Putamen (tissue), 1 donor: ENCODE results near the gene BNC1.
A peak's percentile ranks its signal among the peaks of the same experiment; 100 is the strongest.
"Not testable (repeated sequence)": the region's sequence is repeated elsewhere in the genome, so short reads cannot be mapped to it uniquely, and the experiment has no call there.

Experiments
- DNase-seq: peaks from one replicate; pipeline ENCODE4 v3.0.0-alpha.2; 2016; ENCODE audit warnings: low spot score

The BNC1 gene

DNA sequence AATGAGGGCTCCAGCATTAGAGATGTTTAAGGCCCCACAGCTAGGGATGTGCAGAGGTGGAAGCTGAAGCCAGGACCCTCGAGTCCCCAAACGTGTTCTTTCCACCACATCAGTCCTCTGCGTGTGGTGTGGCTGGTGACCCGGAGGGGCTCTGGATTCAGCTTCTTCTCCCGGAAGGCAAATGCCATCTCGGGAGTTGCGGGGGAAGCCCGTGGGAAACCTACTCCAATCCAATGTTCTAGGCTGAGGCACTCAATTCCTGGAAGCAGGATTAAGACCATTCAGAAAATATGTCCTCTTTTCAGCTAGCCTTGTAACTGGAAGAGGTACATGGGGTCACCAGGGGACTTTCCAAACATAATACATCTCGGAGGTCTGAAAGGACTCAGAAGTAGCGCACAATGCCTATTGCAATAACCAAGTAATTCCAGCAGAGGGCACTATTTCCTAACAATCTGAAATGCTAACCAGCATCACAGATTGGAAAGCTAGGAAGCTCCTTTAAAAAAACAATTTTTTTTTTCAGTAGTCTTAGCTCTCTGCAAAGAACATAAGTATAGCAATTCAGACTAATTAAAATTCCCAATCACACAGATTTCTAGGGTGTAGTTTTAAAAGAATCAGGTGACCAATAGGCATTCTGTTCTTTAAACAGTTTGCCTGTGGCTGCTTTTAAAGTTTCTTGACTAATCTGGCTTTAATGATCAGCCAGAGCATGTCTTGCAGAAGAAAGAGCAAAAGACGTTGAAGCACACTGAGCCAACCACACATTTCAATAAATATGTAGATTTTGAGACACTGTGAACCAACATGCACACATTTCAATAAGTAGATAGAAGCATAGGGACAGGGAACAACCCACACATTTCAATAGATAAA lies 36.1 kb downstream of the BNC1 start:
- DNase-seq, result peak; percentile 58

DNA sequence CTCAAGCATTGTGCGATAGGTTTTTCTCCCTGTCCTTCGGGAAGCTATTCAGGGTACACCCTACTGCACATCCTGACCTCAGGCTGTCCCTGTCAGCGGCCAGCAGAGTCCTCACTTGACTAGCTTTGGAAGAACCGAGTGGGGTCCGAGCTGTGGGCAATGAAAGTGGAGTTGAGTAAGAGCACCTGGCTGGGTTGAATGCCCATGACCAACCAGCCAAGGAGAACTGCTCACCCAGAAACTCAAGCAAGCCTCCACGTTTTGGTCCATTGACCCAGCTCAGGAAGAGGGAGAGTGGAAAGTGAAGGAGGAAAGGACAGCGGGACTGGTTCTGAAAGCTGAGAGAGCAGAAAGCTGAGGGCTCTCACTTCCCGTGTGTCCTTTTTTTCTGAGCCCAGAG lies 40.8 kb downstream of the BNC1 start:
- DNase-seq, result no peak

DNA sequence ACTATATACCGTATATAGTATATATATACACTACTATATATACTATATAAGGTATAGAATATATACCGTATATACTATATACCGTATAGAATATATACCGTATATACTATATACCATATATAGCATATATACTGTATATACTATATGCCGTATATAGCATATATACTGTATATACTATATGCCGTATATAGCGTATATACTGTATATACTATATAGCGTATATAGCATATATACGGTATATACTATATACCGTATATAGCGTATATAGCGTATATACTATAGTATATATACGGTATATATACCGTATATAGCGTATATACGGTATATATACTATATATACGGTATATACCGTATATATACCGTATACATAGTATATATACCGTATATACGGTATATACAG lies 54.2 kb downstream of the BNC1 start:
- no peak for DNase-seq

DNA sequence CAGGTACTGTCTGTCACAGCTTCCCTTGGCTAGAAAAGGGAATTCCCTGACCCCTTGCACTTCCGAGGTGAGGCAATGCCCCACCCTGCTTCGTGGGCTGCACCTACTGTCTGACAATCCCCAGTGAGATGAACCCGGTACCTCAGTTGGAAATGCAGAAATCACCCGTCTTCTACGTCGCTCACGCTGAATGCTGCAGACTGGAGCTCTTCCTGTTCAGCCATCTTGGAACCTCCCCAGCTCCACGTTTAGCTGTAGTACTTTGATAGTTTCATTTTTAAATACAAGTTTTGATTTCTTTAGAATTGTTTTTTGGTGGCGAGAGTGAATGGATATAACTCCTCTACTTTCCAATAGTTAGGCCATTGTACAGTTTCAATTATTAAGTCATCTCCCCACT lies 59.0 kb downstream of the BNC1 start:
- DNase-seq, result no peak

DNA sequence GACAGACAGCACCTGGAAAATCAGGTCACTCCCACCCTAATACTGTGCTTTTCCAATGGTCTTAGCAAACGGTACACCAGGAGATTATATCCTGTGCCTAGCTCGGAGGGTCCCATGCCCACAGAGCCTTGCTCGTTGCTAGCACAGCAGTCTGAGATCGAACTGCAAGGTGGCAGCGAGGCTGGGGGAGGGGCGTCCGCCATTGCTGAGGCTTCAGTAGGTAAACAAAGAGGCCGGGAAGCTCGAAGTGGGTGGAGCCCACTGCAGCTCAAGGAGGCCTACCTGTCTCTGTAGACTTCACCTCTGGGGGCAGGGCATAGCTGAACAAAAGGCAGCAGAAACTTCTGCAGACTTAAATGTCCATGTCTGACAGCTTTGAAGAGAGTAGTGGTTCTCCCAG lies 62.7 kb downstream of the BNC1 start:
- DNase-seq, result not testable (repeated sequence)

DNA sequence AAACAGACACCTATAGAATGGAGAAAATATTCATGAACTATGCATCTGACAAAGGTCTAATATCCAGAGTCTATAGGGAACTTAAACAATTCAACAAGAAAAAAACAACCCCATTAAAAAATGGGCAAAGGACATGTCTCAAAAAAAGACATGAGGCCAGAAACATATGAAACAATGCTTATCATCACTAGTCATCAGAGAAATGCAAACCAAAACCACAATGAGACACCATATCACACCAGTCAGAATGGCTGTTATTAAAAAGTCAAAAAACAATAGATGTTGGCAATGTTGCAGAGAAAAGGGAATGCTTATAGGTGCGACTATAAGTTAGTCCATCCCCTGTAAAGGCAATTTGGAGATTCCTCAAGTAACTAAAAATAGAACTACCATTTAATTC lies 65.4 kb downstream of the BNC1 start:
- no peak for DNase-seq

DNA sequence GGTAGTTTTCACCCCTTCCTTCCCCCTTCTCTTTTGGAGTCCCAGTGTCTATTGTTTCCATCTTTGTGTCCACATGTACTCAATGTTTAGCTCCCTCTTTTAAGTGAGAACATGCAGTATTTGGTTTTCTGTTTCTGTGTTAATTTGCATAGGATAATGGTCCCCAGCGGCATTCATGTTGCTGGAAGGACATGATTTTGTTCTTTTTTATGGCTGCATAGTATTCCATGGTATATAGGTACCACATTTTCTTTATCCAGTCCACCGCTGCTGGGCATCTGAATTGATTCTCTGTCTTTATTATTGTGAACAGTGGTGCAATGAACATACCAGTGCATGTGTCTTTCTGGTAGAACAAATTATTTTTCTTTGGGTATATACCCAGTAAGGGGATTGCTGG lies 69.2 kb downstream of the BNC1 start:
- DNase-seq, result no peak

DNA sequence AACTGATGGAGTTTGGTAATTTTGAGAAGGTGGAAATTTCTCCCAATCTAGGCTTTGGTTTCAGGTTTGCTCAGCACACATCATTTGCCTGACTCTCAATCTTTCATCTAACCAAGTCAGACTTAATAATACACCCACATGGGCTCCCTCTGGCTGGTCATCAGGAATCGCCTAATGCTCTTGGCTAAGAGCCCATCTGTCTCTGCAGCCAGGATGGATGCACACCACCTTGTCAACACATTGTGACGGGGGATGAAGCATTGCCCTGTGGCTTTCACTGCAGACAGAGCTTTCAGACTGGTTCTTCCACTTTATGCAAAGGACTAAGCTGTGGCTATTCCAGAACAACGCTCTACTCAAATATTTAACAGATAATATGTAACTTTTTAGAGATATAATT lies 73.8 kb downstream of the BNC1 start:
- no peak for DNase-seq

DNA sequence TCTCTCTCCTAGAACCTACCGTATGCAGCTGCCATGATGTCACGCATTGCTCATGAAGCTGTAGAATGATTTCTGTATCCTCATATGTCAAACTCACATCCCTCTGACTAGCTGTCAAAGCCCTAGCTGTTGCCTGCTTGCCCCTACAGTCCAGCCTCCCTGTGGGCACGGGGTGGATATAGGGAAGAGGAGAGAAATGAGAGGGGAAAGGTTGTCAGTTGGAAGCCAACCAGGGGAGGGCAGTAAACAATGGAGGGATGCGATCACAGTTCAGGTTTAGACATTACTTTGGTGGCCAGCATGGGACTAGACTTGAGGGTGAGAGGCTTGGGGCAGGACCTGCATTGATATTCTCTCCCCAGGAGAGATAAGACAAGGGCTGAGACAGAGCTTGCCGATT lies 75.1 kb downstream of the BNC1 start:
- no peak for DNase-seq

DNA sequence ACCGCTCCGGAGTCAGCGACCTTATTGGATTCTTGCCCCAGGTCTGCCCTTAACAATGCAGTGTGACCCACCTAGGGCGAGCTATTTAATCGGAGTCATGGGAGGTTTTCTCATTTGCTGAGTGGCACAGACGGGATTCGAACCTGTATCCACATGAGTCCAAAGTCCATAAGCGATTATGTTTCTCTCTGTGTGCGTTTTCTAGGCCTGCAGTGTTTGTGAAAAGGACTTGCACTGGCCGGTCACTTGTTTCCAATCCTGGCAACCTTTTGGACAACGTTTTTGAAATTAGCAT lies 76.2 kb downstream of the BNC1 start:
- DNase-seq, result no peak

DNA sequence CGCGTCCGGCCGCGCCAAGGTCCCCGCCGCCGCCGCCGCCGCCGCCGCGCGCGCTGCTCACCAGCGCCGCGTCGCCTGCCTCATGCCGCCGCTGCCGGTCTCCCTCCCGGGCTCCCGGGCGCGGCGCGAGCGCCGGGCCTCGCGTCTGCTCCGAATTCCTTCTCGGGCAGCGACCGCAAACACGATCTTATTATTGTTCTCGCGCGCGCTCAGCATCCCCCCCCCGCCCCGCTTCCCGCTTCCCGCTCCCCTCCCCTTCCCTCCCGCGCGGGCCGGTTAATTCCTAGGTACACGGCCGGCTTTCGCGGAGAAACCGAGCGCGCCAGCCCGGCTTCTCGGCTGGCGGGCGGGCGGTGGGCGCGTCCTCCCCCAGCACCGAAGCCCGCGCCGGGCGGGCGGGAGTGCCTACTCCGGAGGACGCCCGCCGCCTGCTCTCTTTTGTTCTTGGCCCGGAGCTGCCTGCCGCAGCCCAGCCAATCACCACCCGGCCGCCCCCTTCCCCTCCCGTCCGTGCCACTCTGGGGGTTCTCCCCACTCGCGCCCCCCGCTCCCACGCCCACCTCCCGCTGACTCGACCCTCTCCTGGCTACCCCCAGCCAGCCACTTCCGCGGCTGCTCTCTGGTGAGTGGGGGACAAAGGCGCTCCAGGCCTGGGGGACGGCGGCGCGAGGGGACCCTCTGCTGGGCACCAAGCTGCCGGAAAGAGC lies 76.7 kb downstream of the BNC1 start, which contains the start of gene HDGFL3:
Gene HDGFL3, minus strand, starts transcription at position 164 of the 707 bp plus-strand sequence. CDS start 409 bp downstream, outside the sequence.
- DNase-seq, result peak; percentile 52

DNA sequence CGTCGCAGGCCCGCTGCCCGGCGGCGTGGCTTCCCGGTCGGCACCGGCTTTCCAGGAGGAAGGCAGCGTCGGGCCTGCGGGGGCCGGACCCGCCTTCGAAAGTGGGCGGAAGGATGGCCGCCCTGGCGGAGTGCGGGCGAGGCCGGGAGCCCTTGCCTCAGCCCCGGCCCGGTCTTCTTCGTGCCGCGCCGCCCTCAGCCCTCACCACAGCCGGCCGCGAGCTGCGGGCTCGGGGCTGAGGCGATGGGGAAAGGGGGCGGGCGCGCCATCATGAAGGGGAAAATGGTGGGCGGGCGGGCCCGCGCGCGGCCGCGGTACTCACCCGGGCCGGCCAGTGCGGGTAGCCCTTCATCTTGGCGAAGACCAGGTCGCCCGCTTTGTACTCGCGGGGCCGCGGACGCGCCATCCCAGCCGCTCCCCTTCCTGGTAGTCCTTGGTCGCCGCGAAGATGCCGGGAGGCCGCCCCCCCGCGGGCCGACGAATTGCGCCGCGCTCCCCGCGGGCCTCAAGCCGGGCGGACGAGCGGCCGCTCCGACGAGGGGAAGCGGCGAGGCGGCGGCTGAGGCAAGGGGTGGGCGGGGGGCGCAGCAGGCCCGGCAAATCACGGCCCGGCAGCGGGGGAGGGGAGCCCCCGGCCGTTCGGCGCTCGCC lies 77.3 kb downstream of the BNC1 start:
- DNase-seq, result peak; percentile 28

DNA sequence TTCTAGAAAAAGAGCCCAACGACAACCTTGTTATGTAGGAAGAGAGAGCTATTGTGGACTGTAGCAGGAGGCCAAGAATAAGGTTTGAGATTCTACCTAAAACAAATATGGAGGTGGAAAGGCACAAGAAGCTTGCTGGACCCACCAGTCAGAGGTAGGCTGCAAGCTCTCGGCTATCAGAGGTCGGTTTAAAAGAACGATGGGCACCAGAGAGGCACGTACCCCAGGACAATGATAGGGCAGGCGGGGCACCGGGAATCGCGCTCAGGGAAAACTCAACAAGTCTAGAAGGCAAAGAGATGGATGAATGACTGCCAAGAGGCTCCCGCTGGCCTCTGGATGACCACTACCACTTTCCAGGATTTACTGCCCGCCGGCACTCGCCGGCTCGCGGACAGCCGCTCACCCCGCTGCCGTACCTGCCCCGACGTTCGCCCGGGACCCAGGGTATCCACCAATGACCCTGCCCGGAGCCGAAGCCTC lies 77.9 kb downstream of the BNC1 start:
- DNase-seq, result peak; percentile 9
